ENCODE measurements around the gene ARL3.

- TF ChIP-seq CTCF (IDR thresholded peaks at IDR 0.05; ENCODE audit: insufficient read depth, low read depth, low read length) (no peak), EZH2 (IDR thresholded peaks at IDR 0.05; ENCODE audit: insufficient read depth, low read length) (no peak)
Measured at GRCh38 chr10:102683736-102684135, 30.5 kb downstream of the ARL3 start.

Measured in astrocyte (in vitro differentiated cells and primary cell).